Measurements from ENCODE around the gene ZSWIM6.
"Not testable (repeated sequence)": the region's sequence is repeated elsewhere in the genome, so short reads cannot be mapped to it uniquely, and the experiment has no call there.

ZSWIM6 gene

DNA sequence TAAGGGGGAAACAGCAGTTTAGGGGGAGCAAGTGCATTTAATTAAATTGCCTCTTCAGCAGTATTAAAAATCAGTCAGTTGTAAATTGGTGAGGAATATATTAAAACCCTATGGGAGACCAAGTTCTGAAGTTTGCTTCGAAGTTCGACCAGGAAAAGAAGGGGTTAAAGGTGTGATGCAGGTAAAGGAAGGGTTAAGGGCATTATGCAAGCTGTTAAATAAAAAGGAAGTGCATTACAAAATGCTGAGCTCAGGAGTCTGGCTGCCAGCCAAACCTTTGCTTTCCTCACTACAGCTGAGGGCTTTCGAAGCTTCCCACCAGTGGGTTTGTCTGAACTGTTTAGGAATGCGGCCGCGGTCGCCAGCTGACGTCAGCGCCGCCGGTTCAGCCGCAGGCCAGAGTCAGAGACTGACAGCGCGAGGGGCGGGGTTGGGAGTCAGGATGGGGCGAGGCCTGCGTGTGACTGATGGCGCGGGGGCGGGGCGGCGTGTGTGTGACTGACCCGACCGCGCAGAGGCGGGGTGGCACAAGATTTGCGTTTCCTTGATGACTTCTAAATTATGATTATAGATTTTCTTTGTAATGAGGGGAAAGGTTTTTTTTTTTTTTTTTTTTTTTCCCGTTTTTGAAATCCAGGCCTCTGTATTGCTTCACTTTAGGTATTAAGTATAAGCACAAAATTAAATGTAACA lies 76.6 kb downstream of the ZSWIM6 start:
- peak; percentile 98 for DNase-seq

DNA sequence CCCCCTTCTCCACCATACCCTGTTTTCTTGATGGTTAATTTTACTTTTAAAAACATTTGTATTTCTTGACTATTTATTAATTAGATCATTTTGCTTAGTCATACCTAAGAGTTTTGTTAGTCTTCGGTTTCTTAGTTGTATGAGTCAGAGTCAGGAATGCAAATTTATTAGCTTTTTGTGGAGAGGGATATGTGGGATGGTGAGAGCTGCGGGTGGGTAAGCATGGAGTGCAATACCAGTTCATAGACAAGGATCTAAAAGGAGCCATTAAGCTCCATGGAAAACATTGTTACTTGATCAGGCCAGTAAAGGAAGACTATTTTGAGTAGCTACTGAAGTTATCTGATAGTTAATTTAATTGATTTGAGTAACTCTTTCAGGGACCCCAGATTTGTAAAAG lies 77.5 kb downstream of the ZSWIM6 start:
- DNase-seq: no peak

DNA sequence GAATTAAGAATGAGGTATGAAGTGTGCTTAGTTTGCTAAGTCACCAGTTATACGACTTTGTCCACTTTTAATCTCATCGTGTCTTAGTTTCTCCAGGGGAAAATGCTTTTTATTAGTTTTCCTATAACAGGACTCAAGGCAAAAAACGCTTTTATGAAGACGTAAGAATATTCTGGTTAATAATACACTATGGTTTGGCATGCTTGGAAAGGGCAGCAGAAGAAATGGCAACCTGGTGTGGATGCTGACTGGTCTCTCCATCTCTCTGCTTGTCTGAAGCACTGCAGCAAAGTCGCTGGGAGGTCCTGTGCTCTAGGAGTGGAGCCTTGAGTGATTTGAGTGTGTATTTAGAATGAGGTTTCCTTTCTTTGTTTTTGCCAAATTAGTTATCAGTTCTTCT lies 78.8 kb downstream of the ZSWIM6 start:
- DNase-seq: no peak

DNA sequence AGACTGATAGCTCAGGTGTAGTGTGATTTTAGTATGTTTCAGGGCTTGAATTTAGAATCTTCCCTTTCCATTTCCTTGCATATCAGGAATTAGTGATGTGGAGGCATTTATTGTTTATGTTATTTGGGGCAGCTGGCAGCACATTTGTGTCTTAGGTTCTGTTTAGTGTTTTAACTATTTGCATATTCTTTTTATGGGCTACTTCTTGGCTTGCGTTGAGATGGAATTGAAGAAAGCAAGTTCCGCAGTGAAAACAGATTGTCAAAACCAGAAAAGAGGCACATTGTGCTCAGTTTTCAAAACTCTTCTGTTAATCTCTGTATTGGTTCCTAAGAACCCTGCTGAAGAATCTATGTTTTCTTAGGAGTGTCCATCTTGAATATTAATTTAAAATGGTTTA lies 80.3 kb downstream of the ZSWIM6 start:
- no peak for DNase-seq

DNA sequence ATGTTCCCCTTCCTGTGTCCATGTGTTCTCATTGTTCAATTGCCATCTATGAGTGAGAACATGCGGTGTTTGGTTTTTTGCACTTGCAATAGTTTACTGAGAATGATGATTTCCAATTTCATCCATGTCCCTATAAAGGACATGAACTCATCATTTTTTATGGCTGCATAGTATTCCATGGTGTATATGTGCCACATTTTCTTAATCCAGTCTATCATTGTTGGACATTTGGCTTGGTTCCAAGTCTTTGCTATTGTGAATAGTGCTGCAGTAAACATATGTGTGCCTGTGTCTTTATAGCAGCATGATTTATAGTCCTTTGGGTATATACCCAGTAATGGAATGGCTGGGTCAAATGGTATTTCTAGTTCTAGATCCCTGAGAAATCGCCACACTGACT lies 81.1 kb downstream of the ZSWIM6 start:
- DNase-seq: not testable (repeated sequence)

- DNase-seq: no peak
Observed at GRCh38 chr5:61414806-61415205, 82.7 kb downstream of the ZSWIM6 start.

DNA sequence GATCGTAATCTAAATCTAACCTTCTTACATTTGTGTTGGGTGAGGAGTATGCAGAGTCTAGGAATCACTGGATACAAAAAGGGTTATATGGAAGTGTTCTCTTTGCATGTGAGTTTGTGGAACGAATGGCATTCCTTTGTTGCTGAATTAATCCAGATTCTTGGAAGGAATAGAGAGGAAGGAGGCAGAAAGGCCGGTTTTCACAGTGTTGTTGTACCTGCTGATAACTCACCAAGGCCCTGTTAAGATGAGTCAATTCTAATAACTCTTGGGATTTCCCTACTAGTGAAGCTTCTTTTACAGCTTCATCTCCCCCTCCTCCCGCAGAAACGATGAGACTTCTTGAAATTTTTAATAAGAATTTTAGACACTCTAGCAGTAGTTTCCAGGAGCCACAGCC lies 84.0 kb downstream of the ZSWIM6 start:
- no peak for DNase-seq

DNA sequence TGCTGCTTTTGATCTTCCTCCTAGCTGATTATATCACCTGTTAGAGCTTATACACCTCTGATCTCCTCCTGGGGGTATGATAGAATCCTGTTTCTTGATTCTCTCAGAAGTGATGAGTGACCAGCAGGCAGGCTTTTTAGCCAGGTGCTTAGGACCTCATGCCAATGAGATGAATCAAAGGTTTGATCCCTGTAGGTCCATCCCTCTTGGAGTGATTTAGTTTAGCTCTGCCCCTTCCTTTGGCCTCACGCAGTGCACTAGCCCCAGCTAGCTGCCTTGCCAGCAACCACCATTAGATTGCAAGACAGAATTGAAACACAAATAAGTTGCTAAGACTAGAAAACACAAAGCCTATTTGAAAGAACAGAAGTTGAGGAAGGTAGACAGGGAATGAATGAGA lies 84.4 kb downstream of the ZSWIM6 start:
- no peak for DNase-seq

DNA sequence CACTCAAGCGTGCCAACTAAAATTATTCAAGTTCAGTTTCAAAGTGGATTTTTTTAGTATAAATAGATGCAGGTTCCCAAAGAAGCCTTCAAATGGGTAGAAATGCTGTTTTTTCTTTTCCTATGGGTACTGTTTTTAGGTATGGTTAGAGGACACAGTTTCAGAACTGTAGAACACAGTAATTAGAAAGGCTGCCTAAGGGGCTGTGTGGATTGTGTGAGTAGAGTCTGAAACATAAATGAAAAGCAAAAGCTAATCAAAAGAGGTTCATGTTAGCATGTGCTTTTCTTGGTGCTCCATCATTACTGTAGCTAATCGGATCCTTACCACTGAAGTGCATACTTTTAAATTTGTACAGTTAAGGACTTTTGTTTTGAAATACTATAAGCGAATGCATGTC lies 85.3 kb downstream of the ZSWIM6 start:
- no peak for DNase-seq

GRCh38 chr5:61417851-61418250 lies 85.8 kb downstream of the ZSWIM6 start:
- DNase-seq: no peak

DNA sequence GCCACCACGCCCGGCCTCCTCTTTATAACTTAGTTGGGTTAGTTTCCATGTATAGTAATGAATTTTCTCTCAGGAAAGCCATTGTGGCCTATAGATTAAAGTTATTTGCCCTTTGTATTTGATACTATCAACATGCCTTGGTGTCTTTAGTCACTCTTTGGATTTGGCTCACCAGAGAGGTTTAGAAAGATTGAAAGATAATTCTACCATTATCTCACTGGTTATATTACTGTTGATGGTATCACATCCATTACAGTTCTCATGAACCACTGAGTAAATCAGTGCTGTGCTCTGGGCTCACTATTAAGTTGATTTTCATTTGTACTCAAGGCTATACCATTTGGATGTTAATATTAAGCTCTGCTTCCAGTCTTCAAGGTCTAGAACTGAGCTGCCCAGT lies 87.0 kb downstream of the ZSWIM6 start:
- DNase-seq: no peak

DNA sequence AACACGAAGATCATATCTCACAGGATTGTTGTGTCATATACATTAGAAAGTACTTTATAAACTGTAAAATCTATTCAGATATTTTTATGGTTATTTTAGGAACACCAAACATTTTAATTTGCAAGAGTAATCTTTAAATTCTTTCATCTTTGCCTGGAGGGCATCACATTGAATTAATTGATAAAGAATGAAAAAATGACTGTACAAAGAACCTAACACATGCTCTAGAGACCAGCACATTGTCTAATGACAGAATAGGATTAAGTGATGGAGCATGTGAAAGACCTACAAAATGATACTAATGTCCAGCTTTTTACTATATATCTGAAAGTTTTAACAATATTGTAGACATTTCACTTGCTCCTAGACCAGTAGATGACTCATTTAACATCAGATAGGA lies 88.0 kb downstream of the ZSWIM6 start:
- DNase-seq: no peak

DNA sequence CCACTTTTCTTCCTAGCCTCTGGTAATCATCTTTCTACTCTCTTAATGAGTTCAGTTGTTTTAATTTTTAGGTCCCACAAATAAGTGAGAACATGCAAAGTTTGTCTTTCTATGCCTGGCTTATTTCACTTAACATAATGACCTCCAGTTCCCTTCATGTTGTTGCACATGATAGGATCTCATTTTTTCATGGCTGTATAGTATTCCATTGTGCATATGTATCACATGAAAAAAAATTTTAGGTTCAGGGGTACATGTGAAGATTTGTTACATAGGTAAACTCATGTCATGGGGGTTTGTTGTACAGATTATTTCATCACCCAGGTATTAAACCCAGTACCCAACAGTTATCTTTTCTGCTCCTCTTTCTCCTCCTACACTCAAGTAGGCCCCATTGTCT lies 89.2 kb downstream of the ZSWIM6 start:
- not testable (repeated sequence) for DNase-seq

GRCh38 chr5:61423487-61424145 lies 91.6 kb downstream of the ZSWIM6 start:
- no peak for DNase-seq

GRCh38 chr5:61425918-61426317 lies 93.9 kb downstream of the ZSWIM6 start:
- DNase-seq: no peak

DNA sequence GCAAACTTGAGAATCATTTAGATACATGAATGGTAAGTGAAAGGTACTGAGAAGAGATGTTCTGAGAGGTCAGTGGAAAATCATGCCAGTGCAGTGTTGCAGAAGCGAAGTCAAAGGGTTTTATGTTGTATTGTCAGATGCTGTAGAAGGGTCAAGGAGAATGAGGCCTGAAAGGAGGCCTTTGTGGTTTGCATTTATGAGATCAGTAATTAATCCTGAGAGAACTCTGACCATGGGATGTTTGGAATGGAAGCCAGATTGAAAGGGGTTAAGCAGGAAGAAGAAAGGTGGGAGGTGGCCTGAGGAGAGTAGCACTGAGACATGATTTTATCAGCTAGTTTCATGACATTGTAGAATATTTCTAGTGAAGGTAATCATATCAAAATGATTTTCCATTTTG lies 97.8 kb downstream of the ZSWIM6 start:
- DNase-seq: no peak

DNA sequence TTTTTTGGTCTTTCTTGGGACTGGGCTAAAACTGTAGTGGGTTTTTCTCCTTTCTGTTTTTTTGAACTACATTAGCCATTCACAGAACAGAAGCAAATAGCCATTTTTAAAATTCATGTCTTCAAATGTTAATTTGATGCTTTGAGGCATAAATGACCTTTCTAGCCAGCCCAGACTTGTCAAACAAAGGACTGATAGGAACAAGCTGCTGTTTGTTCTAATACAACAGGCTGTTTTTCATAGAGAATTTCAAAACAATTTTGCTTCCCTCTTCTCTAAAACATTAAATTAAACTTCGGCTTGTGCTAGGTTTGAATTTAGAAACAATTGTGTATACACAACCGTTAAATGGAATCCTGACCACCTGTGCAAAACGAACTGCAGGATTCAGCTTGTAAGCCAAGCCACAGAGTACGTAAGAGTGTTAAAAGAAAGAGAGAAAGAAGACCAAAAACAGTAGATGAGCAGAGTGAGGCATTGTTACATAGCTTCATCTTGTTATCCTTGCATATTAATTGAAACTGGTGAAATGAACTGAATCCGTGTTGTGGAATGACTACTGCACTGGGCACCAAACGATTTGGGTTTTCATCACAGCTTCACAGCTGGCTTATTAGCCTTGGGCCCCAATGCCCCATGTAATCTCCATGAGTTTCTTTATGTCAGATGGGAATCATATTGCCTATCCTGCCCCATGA lies 100.0 kb downstream of the ZSWIM6 start:
- DNase-seq: no peak

DNA sequence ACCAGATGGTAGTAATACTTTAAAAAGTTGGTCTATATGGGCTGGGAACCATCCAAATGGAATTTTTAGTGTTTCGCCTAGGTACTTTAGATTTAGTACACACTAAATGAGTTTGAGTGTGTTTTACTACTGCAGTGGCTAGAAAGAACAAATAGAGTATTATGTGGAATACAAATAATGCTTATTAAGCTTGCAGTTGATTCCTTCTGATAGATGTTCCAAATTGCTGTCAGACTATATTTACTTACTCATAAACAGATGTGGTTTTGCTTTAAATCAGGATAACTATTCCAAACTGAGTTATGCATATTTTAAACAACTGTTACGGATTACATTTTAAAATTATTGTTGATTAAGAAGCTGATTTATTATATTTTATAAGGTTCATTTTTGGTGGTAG lies 103.3 kb downstream of the ZSWIM6 start:
- no peak for DNase-seq

- no peak for DNase-seq
Observed at GRCh38 chr5:61438298-61438970, 106.4 kb downstream of the ZSWIM6 start.

DNA sequence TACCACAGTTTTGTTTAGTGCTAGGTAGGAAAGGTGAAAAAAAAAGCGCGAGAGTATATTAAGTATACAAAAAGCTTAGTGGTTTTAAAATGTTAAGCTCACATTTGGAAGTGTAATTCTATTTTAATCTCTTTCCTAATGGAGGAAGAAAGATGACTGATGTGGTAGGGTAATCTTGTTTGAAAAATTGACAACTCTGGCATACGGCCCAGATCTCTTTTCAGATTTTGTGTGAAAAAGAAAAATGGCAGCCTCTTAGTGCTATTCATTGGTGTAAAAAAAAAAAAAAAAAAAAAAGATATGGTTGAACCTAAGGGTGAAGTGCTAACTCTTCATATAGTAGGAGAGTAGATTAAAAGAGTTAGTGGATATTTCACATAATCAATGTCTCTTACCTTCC lies 108.0 kb downstream of the ZSWIM6 start:
- no peak for DNase-seq

- DNase-seq: no peak
Observed at GRCh38 chr5:61440596-61440995, 108.5 kb downstream of the ZSWIM6 start.

GRCh38 chr5:61441742-61442141 lies 109.7 kb downstream of the ZSWIM6 start:
- no peak for DNase-seq

- DNase-seq: no peak
Observed at GRCh38 chr5:61447780-61448495, 115.9 kb downstream of the ZSWIM6 start.

Measured in stimulated activated CD4-positive, alpha-beta T cell treated with anti-CD3 and anti-CD28 coated beads, Interleukin-4, amount 100 ng/mL, for 4 hours (primary cell).